Measurements from ENCODE around the gene OR10R2.

The OR10R2 gene

GRCh38 chr1:158458263-158458662, 13.8 kb upstream of the OR10R2 start:
- FAIRE-seq (no peak), DNase-seq (ENCODE audit: insufficient read length, low spot score) (no peak)
- no peak for TF ChIP-seq CTCF (IDR thresholded peaks at IDR 0.05; ENCODE audit: insufficient read depth, missing control alignments)

GRCh38 chr1:158461534-158461933, 10.5 kb upstream of the OR10R2 start, which contains the start of gene OR10K1:
TSS of gene OR10K1 (plus strand) at chr1:158461834. CDS start at chr1:158465562, 3,728 bp downstream.
- DNase-seq (ENCODE audit: insufficient read length, low spot score) (no peak), FAIRE-seq (no peak)
- TF ChIP-seq CTCF (IDR thresholded peaks at IDR 0.05; ENCODE audit: insufficient read depth, missing control alignments) = no peak

GRCh38 chr1:158485455-158485854, 13.4 kb downstream of the OR10R2 start:
- no peak for TF ChIP-seq CTCF (IDR thresholded peaks at IDR 0.05; ENCODE audit: insufficient read depth, missing control alignments)
- DNase-seq (ENCODE audit: insufficient read length, low spot score) = no peak
- FAIRE-seq = no peak

GRCh38 chr1:158491316-158491715, 19.3 kb downstream of the OR10R2 start:
- FAIRE-seq = no peak
- no peak for TF ChIP-seq CTCF (IDR thresholded peaks at IDR 0.05; ENCODE audit: insufficient read depth, missing control alignments)
- DNase-seq (ENCODE audit: insufficient read length, low spot score) = no peak

GRCh38 chr1:158493054-158493453, 21.0 kb downstream of the OR10R2 start:
- TF ChIP-seq CTCF (IDR thresholded peaks at IDR 0.05; ENCODE audit: insufficient read depth, missing control alignments) = no peak
- FAIRE-seq (no peak), DNase-seq (ENCODE audit: insufficient read length, low spot score) (no peak)

- no peak for TF ChIP-seq CTCF (IDR thresholded peaks at IDR 0.05; ENCODE audit: insufficient read depth, missing control alignments)
- FAIRE-seq = no peak
- no peak for DNase-seq (ENCODE audit: insufficient read length, low spot score)
Observed at GRCh38 chr1:158494796-158495195, 22.8 kb downstream of the OR10R2 start.

GRCh38 chr1:158496374-158496773, 24.4 kb downstream of the OR10R2 start:
- FAIRE-seq = no peak
- peak; percentile 22 for TF ChIP-seq CTCF (IDR thresholded peaks at IDR 0.05; ENCODE audit: insufficient read depth, missing control alignments)
- no peak for DNase-seq (ENCODE audit: insufficient read length, low spot score)
